ENCODE measurements around the gene SLC6A1. TPM values are rescaled to one million over a fixed set of nuclear protein-coding genes. Genes with fewer than 3 reads are reported as not detected.

The SLC6A1 gene
- total and polyA plus RNA-seq, 2 of the 4 experiments (the other 2 are of a cell fraction), result 0.02 TPM; not detected in 1

DNA sequence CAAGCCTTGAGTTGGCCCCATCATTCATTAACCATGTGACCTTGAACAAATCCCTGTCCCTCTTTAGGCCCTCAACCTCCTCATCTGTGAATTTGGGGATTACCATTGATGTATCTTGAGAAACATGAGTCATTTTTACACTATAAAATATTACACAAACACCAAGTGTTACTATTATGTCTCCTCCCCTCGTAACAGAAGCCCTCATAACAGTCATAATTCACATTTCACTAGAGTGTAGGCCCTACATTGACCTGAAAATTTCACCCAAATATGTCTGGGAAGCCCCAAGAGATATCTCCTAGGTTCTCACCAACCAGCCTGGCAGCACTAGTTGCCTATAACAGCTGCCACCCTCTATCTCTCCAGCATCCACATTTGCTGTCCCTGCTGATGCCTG, 15.8 kb upstream of the SLC6A1 start:
- H3K79me1 ChIP-seq (ENCODE audit: low read depth in 1 of 2, low read length in 2 of 2), result no peaks in the 10 kb centered on the region
- H2BK120ac ChIP-seq (ENCODE audit: low read depth, low read length), result no peak overlapping the region
- intact Hi-C loops (cut with micrococcal nuclease) (no loop called here), dilution Hi-C loops (cut with HindIII; ENCODE audit: low sequenced_read_pairs, unreplicated experiment) (no loop called here), in situ Hi-C loops (cut with MboI; ENCODE audit: low sequenced_read_pairs) (no loop called here)
- DNase-seq, result no peak
- H3K23ac ChIP-seq (ENCODE audit: low read depth, low read length), result no peak overlapping the region
- no peak overlapping the region for H3K4ac ChIP-seq (ENCODE audit: low read depth, low read length)
- H3K4me3 ChIP-seq (ENCODE audit: insufficient read depth, low read depth, low read length), result no peak overlapping the region
- no peak overlapping the region for H3K27ac ChIP-seq (ENCODE audit: insufficient read depth, low read length)
- H3K56ac ChIP-seq (ENCODE audit: extremely low read depth, insufficient read depth, low read length), result no peak overlapping the region
- no peak for ATAC-seq (ENCODE audit: low read depth)
- H3K18ac ChIP-seq (ENCODE audit: low read depth, low read length), result no peak overlapping the region
- H4K5ac ChIP-seq (ENCODE audit: low read depth, low read length), result no peak overlapping the region
- H3K27me3 ChIP-seq (ENCODE audit: control insufficient read depth, insufficient read depth, low read length), result peaks cover 21% of the 10 kb centered on the region
- no peak overlapping the region for H3K9ac ChIP-seq (ENCODE audit: low read depth, low read length)
- WGBS, 2 experiments (ENCODE audit: extremely low coverage in 2 of 2, insufficient read length in 1 of 2), result 20% methylated on average over 1 of the region's 1 CpG; no CpG with 5 or more reads in 1 of the 2 experiments
- H3K9me3 ChIP-seq (ENCODE audit: control insufficient read depth, insufficient read depth, low read length), result no peaks in the 10 kb centered on the region
- no peaks in the 10 kb centered on the region for H4K20me1 ChIP-seq (ENCODE audit: insufficient read depth, low read length)
- H2BK20ac ChIP-seq (ENCODE audit: low read depth, low read length), result no peak overlapping the region
- H3K9me1 ChIP-seq (ENCODE audit: insufficient read depth, low read length), result no peaks in the 10 kb centered on the region
- H3K4me2 ChIP-seq (ENCODE audit: low read depth, low read length), result no peak overlapping the region
- ChIA-PET CTCF (no interaction called here), POLR2A (ENCODE audit: unreplicated experiment) (no interaction called here)
- H2AK9ac ChIP-seq (replicated peaks; ENCODE audit: low read depth, low read length, poor library complexity), result no peak overlapping the region
- H2BK15ac ChIP-seq (ENCODE audit: low read depth, low read length), result no peak overlapping the region
- no peak overlapping the region for H3K14ac ChIP-seq (replicated peaks; ENCODE audit: low read depth, low read length)
- no TSS peak for BruUV-seq (replicated peaks)
- no peak overlapping the region for H4K91ac ChIP-seq (ENCODE audit: insufficient read depth, low read depth, low read length)
- H3K4me1 ChIP-seq (ENCODE audit: control insufficient read depth, insufficient read depth, low read length), result no peaks in the 10 kb centered on the region
- no peak overlapping the region for H2AK5ac ChIP-seq (ENCODE audit: low read depth, low read length)
- no peak overlapping the region for H4K8ac ChIP-seq (ENCODE audit: low read depth in 2 of 2, low read length in 2 of 2)
- H3K36me3 ChIP-seq (ENCODE audit: control insufficient read depth, insufficient read depth, low read length), result no peaks in the 10 kb centered on the region
- no peak overlapping the region for H2BK5ac ChIP-seq (ENCODE audit: low read depth, low read length, poor library complexity, severe bottlenecking)
- H2AFZ ChIP-seq (replicated peaks; ENCODE audit: low read length, poor library complexity), result no peak overlapping the region
- TF ChIP-seq MXI1 (IDR thresholded peaks at IDR 0.05; ENCODE audit: borderline replicate concordance, low read depth, low read length) (no peak), FOS (IDR thresholded peaks at IDR 0.05; ENCODE audit: low read depth, low read length) (no peak), RFX5 (IDR thresholded peaks at IDR 0.05; ENCODE audit: low read depth, low read length) (no peak)

All from IMR-90 (cell line).